ENCODE measurements around the gene EFHB.

Gene EFHB

DNA sequence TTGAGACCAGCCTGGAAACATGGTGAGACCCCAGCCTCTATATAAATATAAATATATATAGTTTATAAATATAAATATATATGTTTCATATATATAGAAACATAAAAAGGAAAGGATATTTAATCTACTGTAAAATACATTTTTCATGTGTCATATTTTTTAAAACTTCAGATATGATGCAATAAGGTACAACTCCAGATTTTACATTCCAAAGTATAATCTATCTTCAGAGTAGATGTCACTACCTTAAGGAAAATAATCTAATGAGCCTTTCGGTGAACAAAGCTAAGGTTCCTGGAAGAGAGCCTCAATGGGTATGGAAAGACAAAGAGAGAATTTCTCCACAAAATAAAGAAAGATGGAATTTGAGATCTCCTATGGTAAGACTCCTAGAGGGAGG, 16.9 kb downstream of the EFHB start:
- H3K23ac ChIP-seq (ENCODE audit: low read depth, low read length, poor library complexity): no peak overlapping the region
- H3K18ac ChIP-seq (ENCODE audit: low read length): no peak overlapping the region
- H3K4me3 ChIP-seq (ENCODE audit: low read length in 2 of 2): no peak overlapping the region
- no CpG with 5 or more reads among the region's 1 CpG for WGBS, 2 donors (ENCODE audit: extremely low coverage in 2 of 2, insufficient read length in 2 of 2, insufficient replicate concordance in 1 of 2)
- no peak for DNase-seq (ENCODE audit: low spot score)
- no peak overlapping the region for H2BK12ac ChIP-seq (ENCODE audit: low read length)
- no peaks in the 10 kb centered on the region for H3K36me3 ChIP-seq (replicated peaks in 1 of 2; ENCODE audit: control insufficient read depth in 2 of 2, insufficient read depth in 2 of 2, low read length in 2 of 2)
- H2BK15ac ChIP-seq (ENCODE audit: low read length): no peak overlapping the region
- H4K91ac ChIP-seq (ENCODE audit: low read depth, low read length, poor library complexity): no peak overlapping the region
- no peak overlapping the region for H3K14ac ChIP-seq (ENCODE audit: low read length)
- H3K27me3 ChIP-seq (ENCODE audit: control insufficient read depth in 3 of 3, insufficient read depth in 3 of 3, low read depth in 1 of 3, low read length in 3 of 3): no peaks in the 10 kb centered on the region
- no peak overlapping the region for H3K9ac ChIP-seq (ENCODE audit: low read depth, low read length, poor library complexity)
- no peak overlapping the region for H2AK5ac ChIP-seq (ENCODE audit: low read depth, low read length)
- H2BK120ac ChIP-seq (ENCODE audit: low read depth, low read length): no peak overlapping the region
- H3K79me1 ChIP-seq (ENCODE audit: low read depth, low read length): no peaks in the 10 kb centered on the region
- no peak overlapping the region for H3K27ac ChIP-seq (replicated peaks; ENCODE audit: low read length)
- H3K4ac ChIP-seq (ENCODE audit: low read length): no peak overlapping the region
- H2AFZ ChIP-seq (ENCODE audit: low read length): no peak overlapping the region
- H3K9me3 ChIP-seq (replicated peaks in 1 of 2; ENCODE audit: control insufficient read depth in 2 of 2, insufficient read depth in 1 of 2, low read depth in 1 of 2, low read length in 2 of 2): no peaks in the 10 kb centered on the region
- no peaks in the 10 kb centered on the region for H3K4me1 ChIP-seq (ENCODE audit: control insufficient read depth in 2 of 2, insufficient read depth in 1 of 2, low read depth in 1 of 2, low read length in 2 of 2)
- no peak overlapping the region for H2BK5ac ChIP-seq (ENCODE audit: low read length)
- H4K8ac ChIP-seq (ENCODE audit: low read depth, low read length): no peak overlapping the region
- H3K4me2 ChIP-seq (ENCODE audit: insufficient read depth, low read length, poor library complexity, severe bottlenecking): no peak overlapping the region

DNA sequence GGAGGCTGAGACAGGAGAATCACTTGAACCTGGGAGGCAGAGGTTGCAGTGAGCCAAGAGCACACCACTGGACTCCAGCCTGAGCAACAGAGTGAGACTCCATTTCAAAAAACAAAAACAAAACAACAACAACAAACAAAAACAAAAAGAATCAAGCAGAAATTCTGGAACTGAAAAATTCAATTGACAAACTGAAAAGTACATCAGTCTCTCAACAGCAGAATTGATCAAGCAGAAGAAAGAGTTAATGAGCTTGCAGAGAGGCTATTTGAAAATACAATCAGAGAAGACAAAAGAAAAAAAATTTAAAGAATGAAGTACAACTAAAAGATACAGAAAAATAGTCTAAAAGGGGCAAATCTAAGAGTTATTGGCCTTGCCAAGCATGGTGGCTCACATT, 22.6 kb downstream of the EFHB start:
- H4K8ac ChIP-seq (ENCODE audit: low read depth, low read length): no peak overlapping the region
- H4K91ac ChIP-seq (ENCODE audit: low read depth, low read length, poor library complexity): no peak overlapping the region
- no peak overlapping the region for H3K14ac ChIP-seq (ENCODE audit: low read length)
- H3K9ac ChIP-seq (ENCODE audit: low read depth, low read length, poor library complexity): no peak overlapping the region
- H3K18ac ChIP-seq (ENCODE audit: low read length): no peak overlapping the region
- H3K23ac ChIP-seq (ENCODE audit: low read depth, low read length, poor library complexity): no peak overlapping the region
- H2AK5ac ChIP-seq (ENCODE audit: low read depth, low read length): no peak overlapping the region
- H3K9me3 ChIP-seq (replicated peaks in 1 of 2; ENCODE audit: control insufficient read depth in 2 of 2, insufficient read depth in 1 of 2, low read depth in 1 of 2, low read length in 2 of 2): no peaks in the 10 kb centered on the region
- no peak overlapping the region for H3K4ac ChIP-seq (ENCODE audit: low read length)
- no peak overlapping the region for H2BK12ac ChIP-seq (ENCODE audit: low read length)
- no peaks in the 10 kb centered on the region for H3K4me1 ChIP-seq (ENCODE audit: control insufficient read depth in 2 of 2, insufficient read depth in 1 of 2, low read depth in 1 of 2, low read length in 2 of 2)
- no peaks in the 10 kb centered on the region for H3K27me3 ChIP-seq (ENCODE audit: control insufficient read depth in 3 of 3, insufficient read depth in 3 of 3, low read depth in 1 of 3, low read length in 3 of 3)
- no peak overlapping the region for H2BK5ac ChIP-seq (ENCODE audit: low read length)
- no peak for DNase-seq (ENCODE audit: low spot score)
- H3K36me3 ChIP-seq (replicated peaks in 1 of 2; ENCODE audit: control insufficient read depth in 2 of 2, insufficient read depth in 2 of 2, low read length in 2 of 2): no peaks in the 10 kb centered on the region
- no peak overlapping the region for H3K4me3 ChIP-seq (ENCODE audit: low read length in 2 of 2)
- no peak overlapping the region for H3K27ac ChIP-seq (replicated peaks; ENCODE audit: low read length)
- no peak overlapping the region for H2BK120ac ChIP-seq (ENCODE audit: low read depth, low read length)
- no peaks in the 10 kb centered on the region for H3K79me1 ChIP-seq (ENCODE audit: low read depth, low read length)
- H3K4me2 ChIP-seq (ENCODE audit: insufficient read depth, low read length, poor library complexity, severe bottlenecking): no peak overlapping the region
- H2BK15ac ChIP-seq (ENCODE audit: low read length): no peak overlapping the region
- no peak overlapping the region for H2AFZ ChIP-seq (ENCODE audit: low read length)

DNA sequence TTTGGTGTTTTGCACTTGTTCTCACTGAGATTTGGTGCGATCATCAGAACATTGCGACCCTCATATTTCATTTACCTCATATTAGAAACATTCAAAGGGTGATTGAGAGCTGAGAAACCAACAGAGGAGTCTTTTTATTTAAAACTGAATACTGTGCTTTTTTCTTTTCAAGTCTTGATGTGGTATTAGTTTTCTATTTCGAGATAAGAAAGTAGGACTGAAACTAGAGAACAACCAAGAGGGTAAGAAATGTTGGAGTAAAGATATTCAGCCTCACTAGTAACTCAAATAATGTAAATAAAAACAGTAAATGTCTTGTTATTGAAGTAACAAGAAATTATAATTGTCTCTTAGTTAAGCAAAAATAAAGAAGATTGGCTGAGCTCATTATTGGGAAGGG, 26.5 kb downstream of the EFHB start:
- H2BK15ac ChIP-seq (ENCODE audit: low read length): no peak overlapping the region
- no peaks in the 10 kb centered on the region for H3K36me3 ChIP-seq (replicated peaks in 1 of 2; ENCODE audit: control insufficient read depth in 2 of 2, insufficient read depth in 2 of 2, low read length in 2 of 2)
- H2AFZ ChIP-seq (ENCODE audit: low read length): no peak overlapping the region
- H4K8ac ChIP-seq (ENCODE audit: low read depth, low read length): no peak overlapping the region
- no peaks in the 10 kb centered on the region for H3K79me1 ChIP-seq (ENCODE audit: low read depth, low read length)
- H4K91ac ChIP-seq (ENCODE audit: low read depth, low read length, poor library complexity): no peak overlapping the region
- H2AK5ac ChIP-seq (ENCODE audit: low read depth, low read length): no peak overlapping the region
- H3K27me3 ChIP-seq (ENCODE audit: control insufficient read depth in 3 of 3, insufficient read depth in 3 of 3, low read depth in 1 of 3, low read length in 3 of 3): no peaks in the 10 kb centered on the region
- no peak overlapping the region for H3K9ac ChIP-seq (ENCODE audit: low read depth, low read length, poor library complexity)
- no peaks in the 10 kb centered on the region for H3K9me3 ChIP-seq (replicated peaks in 1 of 2; ENCODE audit: control insufficient read depth in 2 of 2, insufficient read depth in 1 of 2, low read depth in 1 of 2, low read length in 2 of 2)
- no peak overlapping the region for H3K4me3 ChIP-seq (ENCODE audit: low read length in 2 of 2)
- H3K14ac ChIP-seq (ENCODE audit: low read length): no peak overlapping the region
- no peak overlapping the region for H2BK5ac ChIP-seq (ENCODE audit: low read length)
- DNase-seq (ENCODE audit: low spot score): no peak
- no peak overlapping the region for H3K18ac ChIP-seq (ENCODE audit: low read length)
- no peak overlapping the region for H3K4me2 ChIP-seq (ENCODE audit: insufficient read depth, low read length, poor library complexity, severe bottlenecking)
- H3K4ac ChIP-seq (ENCODE audit: low read length): no peak overlapping the region
- no peak overlapping the region for H3K27ac ChIP-seq (replicated peaks; ENCODE audit: low read length)
- H3K4me1 ChIP-seq (ENCODE audit: control insufficient read depth in 2 of 2, insufficient read depth in 1 of 2, low read depth in 1 of 2, low read length in 2 of 2): no peaks in the 10 kb centered on the region
- H2BK120ac ChIP-seq (ENCODE audit: low read depth, low read length): no peak overlapping the region
- WGBS, 2 donors (ENCODE audit: extremely low coverage in 2 of 2, insufficient read length in 2 of 2, insufficient replicate concordance in 1 of 2): no CpG with 5 or more reads among the region's 3 CpGs
- no peak overlapping the region for H3K23ac ChIP-seq (ENCODE audit: low read depth, low read length, poor library complexity)
- no peak overlapping the region for H2BK12ac ChIP-seq (ENCODE audit: low read length)

DNA sequence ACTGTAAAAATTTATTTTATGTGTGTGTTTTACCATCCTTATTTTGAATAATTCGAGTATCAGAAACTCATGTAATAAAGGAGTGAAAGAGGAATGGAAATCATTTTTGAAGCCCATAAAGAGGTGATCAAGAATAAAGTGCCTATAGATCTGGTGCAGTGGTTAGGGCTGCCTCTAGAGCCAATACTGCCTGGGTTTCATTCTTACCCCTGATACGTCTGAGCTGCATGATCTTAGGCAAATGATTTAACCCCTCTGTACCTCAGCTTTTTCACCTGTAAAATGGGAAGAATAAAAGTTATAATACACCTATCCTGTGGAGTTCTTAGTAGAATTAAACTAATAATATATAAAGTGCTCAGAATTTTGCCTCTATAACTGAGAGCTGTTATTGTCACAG, 30.4 kb downstream of the EFHB start:
- no peak overlapping the region for H3K4me3 ChIP-seq (ENCODE audit: low read length in 2 of 2)
- no peak overlapping the region for H3K18ac ChIP-seq (ENCODE audit: low read length)
- no peak overlapping the region for H2BK12ac ChIP-seq (ENCODE audit: low read length)
- no peaks in the 10 kb centered on the region for H3K79me1 ChIP-seq (ENCODE audit: low read depth, low read length)
- H3K14ac ChIP-seq (ENCODE audit: low read length): no peak overlapping the region
- no peak overlapping the region for H2AFZ ChIP-seq (ENCODE audit: low read length)
- H3K23ac ChIP-seq (ENCODE audit: low read depth, low read length, poor library complexity): no peak overlapping the region
- H3K9me3 ChIP-seq (replicated peaks in 1 of 2; ENCODE audit: control insufficient read depth in 2 of 2, insufficient read depth in 1 of 2, low read depth in 1 of 2, low read length in 2 of 2): no peaks in the 10 kb centered on the region
- no peaks in the 10 kb centered on the region for H3K36me3 ChIP-seq (replicated peaks in 1 of 2; ENCODE audit: control insufficient read depth in 2 of 2, insufficient read depth in 2 of 2, low read length in 2 of 2)
- no CpG with 5 or more reads among the region's 2 CpGs for WGBS, 2 donors (ENCODE audit: extremely low coverage in 2 of 2, insufficient read length in 2 of 2, insufficient replicate concordance in 1 of 2)
- peaks cover 0 to 3% of the 10 kb centered on the region in 2 donors for H3K4me1 ChIP-seq (ENCODE audit: control insufficient read depth in 2 of 2, insufficient read depth in 1 of 2, low read depth in 1 of 2, low read length in 2 of 2)
- H2AK5ac ChIP-seq (ENCODE audit: low read depth, low read length): no peak overlapping the region
- H4K91ac ChIP-seq (ENCODE audit: low read depth, low read length, poor library complexity): no peak overlapping the region
- no peak overlapping the region for H2BK120ac ChIP-seq (ENCODE audit: low read depth, low read length)
- H3K27me3 ChIP-seq (ENCODE audit: control insufficient read depth in 3 of 3, insufficient read depth in 3 of 3, low read depth in 1 of 3, low read length in 3 of 3): no peaks in the 10 kb centered on the region
- no peak for DNase-seq (ENCODE audit: low spot score)
- H2BK15ac ChIP-seq (ENCODE audit: low read length): no peak overlapping the region
- H3K4ac ChIP-seq (ENCODE audit: low read length): no peak overlapping the region
- no peak overlapping the region for H3K27ac ChIP-seq (replicated peaks; ENCODE audit: low read length)
- no peak overlapping the region for H3K9ac ChIP-seq (ENCODE audit: low read depth, low read length, poor library complexity)
- H2BK5ac ChIP-seq (ENCODE audit: low read length): no peak overlapping the region
- no peak overlapping the region for H3K4me2 ChIP-seq (ENCODE audit: insufficient read depth, low read length, poor library complexity, severe bottlenecking)
- H4K8ac ChIP-seq (ENCODE audit: low read depth, low read length): no peak overlapping the region
